ENCODE measurements around the gene PEX10.

DNA sequence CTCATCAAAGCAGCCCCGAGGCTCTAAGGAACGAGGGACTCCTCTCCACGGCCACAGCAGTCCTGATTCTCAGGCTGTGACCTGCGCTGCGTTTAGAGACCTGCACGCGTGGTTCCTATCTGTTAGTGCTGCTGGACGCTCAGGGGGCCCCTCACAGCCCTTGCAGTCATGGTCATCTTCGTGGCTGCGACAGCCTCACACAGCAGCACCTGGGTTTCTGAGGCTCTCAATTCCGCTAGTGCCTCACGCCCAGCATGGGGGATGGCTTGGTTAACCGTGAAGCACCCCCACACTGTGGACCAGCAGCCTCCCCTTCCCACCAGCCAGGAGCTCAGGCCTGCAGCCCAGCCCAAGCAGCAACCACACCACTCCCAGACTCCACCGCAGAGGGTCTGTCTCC lies 28.8 kb downstream of the PEX10 start:
- TF ChIP-seq CTCF (conservative IDR thresholded peaks at IDR 0.05 in 1 of 2, IDR thresholded peaks at IDR 0.05 in 1 of 2; ENCODE audit: extremely low read depth in 1 of 2, insufficient read depth in 1 of 2, low read depth in 1 of 2, low read length in 2 of 2) (no peak), EZH2 (IDR thresholded peaks at IDR 0.05; ENCODE audit: borderline replicate concordance, low read length) (no peak)

All from mammary epithelial cell (primary cell).